Measurements from ENCODE around the gene PHYHIPL. TPM values are rescaled to one million over a fixed set of nuclear protein-coding genes. Genes with fewer than 3 reads are reported as not detected.

PHYHIPL gene
- total and polyA plus RNA-seq, 2 donors (not counting 3 experiments of a cell fraction or from before 2014, with no cell fraction given) = not detected

DNA sequence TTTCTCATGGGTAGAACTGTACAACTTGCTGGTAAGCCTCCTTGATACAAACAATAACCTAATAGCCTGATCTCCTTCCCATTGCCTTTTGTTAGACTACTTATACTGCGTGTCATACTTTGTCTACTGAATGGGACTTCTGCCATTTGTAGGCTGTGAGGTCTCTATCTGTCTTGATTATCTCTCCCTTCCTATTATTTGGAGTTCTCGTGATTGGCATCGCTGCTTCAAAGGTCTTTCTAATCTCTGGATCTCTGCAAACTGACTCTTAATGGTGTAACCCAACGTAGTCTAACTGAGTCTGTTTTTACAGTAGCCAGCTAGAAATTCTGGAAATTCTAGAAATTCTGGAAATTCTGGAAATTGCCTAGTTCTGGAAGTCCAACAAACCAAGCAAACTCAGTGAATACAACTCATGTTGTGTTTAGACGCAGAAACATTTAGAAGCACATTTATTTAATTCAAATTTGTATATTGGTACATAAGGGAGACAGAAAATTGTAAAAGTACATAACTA, 29.8 kb downstream of the PHYHIPL start:
- CTCF ChIA-PET = no interaction called here
- Histone ChIP-seq H2AFZ (ENCODE audit: low read depth, low read length) (no peak overlapping the region), H4K20me1 (replicated peaks; ENCODE audit: control insufficient read depth, extremely low read depth, insufficient read depth, low read length) (no peaks in the 10 kb centered on the region), H3K9me3 (replicated peaks; ENCODE audit: control insufficient read depth, insufficient read depth, low read length) (no peaks in the 10 kb centered on the region), H3K27ac (ENCODE audit: insufficient read depth, low read depth, low read length) (no peak overlapping the region), H3K36me3 (ENCODE audit: control insufficient read depth in 2 of 2, extremely low read depth in 1 of 2, insufficient read depth in 2 of 2, low read length in 2 of 2) (no peaks in the 10 kb centered on the region), H3K4me3 (replicated peaks in 1 of 3; ENCODE audit: insufficient read depth in 1 of 3, low read depth in 1 of 3, low read length in 3 of 3) (no peak overlapping the region), H3K4me1 (ENCODE audit: control insufficient read depth, extremely low read depth, insufficient read depth, low read length) (no peaks in the 10 kb centered on the region), H3K9me1 (replicated peaks; ENCODE audit: control insufficient read depth, extremely low read depth, insufficient read depth, low read length) (no peaks in the 10 kb centered on the region), H3K79me2 (ENCODE audit: control insufficient read depth, insufficient read depth, low read length) (no peaks in the 10 kb centered on the region), H3K27me3 (ENCODE audit: control insufficient read depth in 2 of 2, insufficient read depth in 2 of 2, low read length in 2 of 2) (no peaks in the 10 kb centered on the region), H3K9ac (replicated peaks; ENCODE audit: extremely low read depth, insufficient read depth, low read length) (no peak overlapping the region), H3K4me2 (ENCODE audit: insufficient read depth, low read length) (no peak overlapping the region)
- intact Hi-C loops (cut with micrococcal nuclease) = no loop called here
- POLR2A ChIA-PET = no interaction called here
- no peak for FAIRE-seq
- no peak for TF ChIP-seq FOS (IDR thresholded peaks at IDR 0.05; ENCODE audit: borderline replicate concordance, insufficient read depth, low read length)
- no peak for TF ChIP-seq JUN (IDR thresholded peaks at IDR 0.05; ENCODE audit: borderline replicate concordance, insufficient read depth, insufficient read length, low read depth)
- TF ChIP-seq, protein P1, sequence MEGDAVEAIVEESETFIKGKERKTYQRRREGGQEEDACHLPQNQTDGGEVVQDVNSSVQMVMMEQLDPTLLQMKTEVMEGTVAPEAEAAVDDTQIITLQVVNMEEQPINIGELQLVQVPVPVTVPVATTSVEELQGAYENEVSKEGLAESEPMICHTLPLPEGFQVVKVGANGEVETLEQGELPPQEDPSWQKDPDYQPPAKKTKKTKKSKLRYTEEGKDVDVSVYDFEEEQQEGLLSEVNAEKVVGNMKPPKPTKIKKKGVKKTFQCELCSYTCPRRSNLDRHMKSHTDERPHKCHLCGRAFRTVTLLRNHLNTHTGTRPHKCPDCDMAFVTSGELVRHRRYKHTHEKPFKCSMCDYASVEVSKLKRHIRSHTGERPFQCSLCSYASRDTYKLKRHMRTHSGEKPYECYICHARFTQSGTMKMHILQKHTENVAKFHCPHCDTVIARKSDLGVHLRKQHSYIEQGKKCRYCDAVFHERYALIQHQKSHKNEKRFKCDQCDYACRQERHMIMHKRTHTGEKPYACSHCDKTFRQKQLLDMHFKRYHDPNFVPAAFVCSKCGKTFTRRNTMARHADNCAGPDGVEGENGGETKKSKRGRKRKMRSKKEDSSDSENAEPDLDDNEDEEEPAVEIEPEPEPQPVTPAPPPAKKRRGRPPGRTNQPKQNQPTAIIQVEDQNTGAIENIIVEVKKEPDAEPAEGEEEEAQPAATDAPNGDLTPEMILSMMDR (IDR thresholded peaks at IDR 0.05; ENCODE audit: extremely low read depth in 1 of 2, insufficient read depth in 1 of 2, low read depth in 1 of 2, low read length in 2 of 2) = no peak
- TF ChIP-seq MYC (IDR thresholded peaks at IDR 0.05; ENCODE audit: low read depth, low read length) = no peak
- TF ChIP-seq GATA2 (IDR thresholded peaks at IDR 0.05; ENCODE audit: insufficient read depth, insufficient read length, low read depth, low read length) = no peak
- TF ChIP-seq POLR2AphosphoS5 (IDR thresholded peaks at IDR 0.05; ENCODE audit: insufficient read depth, low read depth, low read length) = no peak
- TF ChIP-seq EZH2 (IDR thresholded peaks at IDR 0.05; ENCODE audit: borderline replicate concordance, low read depth, low read length, severe bottlenecking) = no peak
- no peak for TF ChIP-seq POLR2A (IDR thresholded peaks at IDR 0.05; ENCODE audit: low read depth, low read length)
- TF ChIP-seq, protein P2, sequence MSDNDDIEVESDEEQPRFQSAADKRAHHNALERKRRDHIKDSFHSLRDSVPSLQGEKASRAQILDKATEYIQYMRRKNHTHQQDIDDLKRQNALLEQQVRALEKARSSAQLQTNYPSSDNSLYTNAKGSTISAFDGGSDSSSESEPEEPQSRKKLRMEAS (IDR thresholded peaks at IDR 0.05; ENCODE audit: insufficient read depth, insufficient read length) = no peak
- DNase-seq (ENCODE audit: low read depth, low spot score) = no peak
- no TSS peak for BruUV-seq (replicated peaks)
- dilution Hi-C loops (cut with MboI; ENCODE audit: extremely low pct_ligation_motif_present, low sequenced_read_pairs) = no loop called here

Data from endothelial cell of umbilical vein (primary cell).